ENCODE measurements around the gene TLR10.

TLR10 gene

GRCh38 chr4:38723726-38724474, 58.9 kb downstream of the TLR10 start:
- DNase-seq: no peak

DNA sequence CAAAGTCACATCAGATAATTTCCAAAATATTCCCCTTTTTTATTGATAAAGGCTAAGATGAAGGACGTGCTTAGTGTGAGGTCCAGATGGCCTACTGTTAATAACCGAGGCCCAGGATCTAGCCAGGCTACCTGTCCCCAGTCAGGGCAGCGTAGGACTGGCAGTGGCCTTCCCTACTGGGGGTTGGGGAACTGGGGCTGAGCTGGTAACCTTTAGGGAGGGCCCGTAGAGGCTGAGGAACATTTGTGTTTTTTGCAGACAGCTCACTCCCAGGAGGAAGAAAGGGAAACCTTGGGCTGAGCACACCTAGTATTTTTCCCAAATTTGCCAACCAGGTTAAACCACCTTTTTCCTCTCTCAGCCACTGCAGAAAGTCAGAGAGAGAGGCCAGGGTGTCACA, 59.7 kb downstream of the TLR10 start:
- no peak for DNase-seq
